ENCODE measurements around the gene PXMP2.

Gene PXMP2

GRCh38 chr12:132740313-132740646 is 52.9 kb downstream of the PXMP2 start:
- Histone ChIP-seq H3K27me3 (ENCODE audit: insufficient read depth, poor library complexity, severe bottlenecking) (no peaks in the 10 kb centered on the region), H3K4me3 (replicated peaks; ENCODE audit: insufficient read depth, low read length) (no peak overlapping the region), H3K27ac (replicated peaks) (no peak overlapping the region)
- no peak for TF ChIP-seq REST (IDR thresholded peaks at IDR 0.05; ENCODE audit: insufficient replicate concordance, low read depth)
- TF ChIP-seq CTCF (IDR thresholded peaks at IDR 0.05; ENCODE audit: insufficient read depth, low read length), result no peak
- TF ChIP-seq GABPA (IDR thresholded peaks at IDR 0.05; ENCODE audit: low read depth), result no peak
- TF ChIP-seq SPI1 (IDR thresholded peaks at IDR 0.05; ENCODE audit: borderline replicate concordance, low read depth), result no peak
- no peak for TF ChIP-seq POLR2AphosphoS5 (IDR thresholded peaks at IDR 0.05; ENCODE audit: low read depth)
- no peak for DNase-seq (ENCODE audit: low read depth in 1 of 2, low spot score in 1 of 2)

- DNase-seq (ENCODE audit: low read depth in 1 of 2, low spot score in 1 of 2), result no peak
- no peak overlapping the region for H3K4me3 ChIP-seq (replicated peaks; ENCODE audit: insufficient read depth, low read length)
- H3K27me3 ChIP-seq (ENCODE audit: insufficient read depth, poor library complexity, severe bottlenecking), result no peaks in the 10 kb centered on the region
- TF ChIP-seq CTCF (IDR thresholded peaks at IDR 0.05; ENCODE audit: insufficient read depth, low read length) (no peak), SPI1 (IDR thresholded peaks at IDR 0.05; ENCODE audit: borderline replicate concordance, low read depth) (no peak), POLR2AphosphoS5 (IDR thresholded peaks at IDR 0.05; ENCODE audit: low read depth) (no peak), GABPA (IDR thresholded peaks at IDR 0.05; ENCODE audit: low read depth) (no peak), REST (IDR thresholded peaks at IDR 0.05; ENCODE audit: insufficient replicate concordance, low read depth) (no peak)
- no peak overlapping the region for H3K27ac ChIP-seq (replicated peaks)
Observed at GRCh38 chr12:132740652-132741051, 53.3 kb downstream of the PXMP2 start.

GRCh38 chr12:132741620-132742019 is 54.2 kb downstream of the PXMP2 start:
- H3K27me3 ChIP-seq (ENCODE audit: insufficient read depth, poor library complexity, severe bottlenecking), result no peaks in the 10 kb centered on the region
- H3K4me3 ChIP-seq (replicated peaks; ENCODE audit: insufficient read depth, low read length), result no peak overlapping the region
- H3K27ac ChIP-seq (replicated peaks), result no peak overlapping the region
- TF ChIP-seq POLR2AphosphoS5 (IDR thresholded peaks at IDR 0.05; ENCODE audit: low read depth) (no peak), REST (IDR thresholded peaks at IDR 0.05; ENCODE audit: insufficient replicate concordance, low read depth) (no peak), CTCF (IDR thresholded peaks at IDR 0.05; ENCODE audit: insufficient read depth, low read length) (no peak), SPI1 (IDR thresholded peaks at IDR 0.05; ENCODE audit: borderline replicate concordance, low read depth) (no peak), GABPA (IDR thresholded peaks at IDR 0.05; ENCODE audit: low read depth) (no peak)
- DNase-seq (ENCODE audit: low read depth in 1 of 2, low spot score in 1 of 2), result no peak

All from HL-60 (cell line).